PC-9 (cell line): ENCODE measurements around the gene GP1BB.

Experiments used
- EZH2 ChIP-seq: fragments of 200-600 bp; sonication (generic); IDR thresholded peaks from 2 replicates; pipeline ENCODE4 v1.8.0; 2017; ENCODE audit warnings: antibody characterized with exemption, low read depth
- TF ChIP-seq, protein P1 (sequence below): fragments of 200-600 bp; sonication (generic); conservative IDR thresholded peaks from 2 replicates; pipeline ENCODE4 v1.6.1; 2017; ENCODE audit warnings: mixed run types, antibody characterized with exemption, mild to moderate bottlenecking, moderate library complexity

DNA sequence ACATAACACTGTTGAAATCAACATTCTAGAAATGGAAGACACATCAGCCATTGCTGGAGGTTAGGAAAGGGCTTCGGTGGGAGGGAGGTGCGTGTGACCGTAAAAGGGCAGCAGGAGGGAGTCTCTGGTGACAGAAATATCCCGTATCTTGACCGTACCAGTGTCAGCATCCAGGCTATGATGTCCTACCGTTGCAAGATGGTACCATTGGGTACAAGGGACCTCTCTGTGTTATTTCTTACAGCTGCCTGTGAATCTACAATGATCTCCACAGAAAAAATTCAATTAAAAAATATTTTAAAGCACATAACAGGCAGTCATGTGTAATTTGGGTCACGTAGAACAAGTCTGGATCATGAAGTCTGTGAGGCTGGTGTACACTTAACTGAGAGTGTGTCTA is 36.4 kb upstream of the GP1BB start:
- TF ChIP-seq, protein P1, sequence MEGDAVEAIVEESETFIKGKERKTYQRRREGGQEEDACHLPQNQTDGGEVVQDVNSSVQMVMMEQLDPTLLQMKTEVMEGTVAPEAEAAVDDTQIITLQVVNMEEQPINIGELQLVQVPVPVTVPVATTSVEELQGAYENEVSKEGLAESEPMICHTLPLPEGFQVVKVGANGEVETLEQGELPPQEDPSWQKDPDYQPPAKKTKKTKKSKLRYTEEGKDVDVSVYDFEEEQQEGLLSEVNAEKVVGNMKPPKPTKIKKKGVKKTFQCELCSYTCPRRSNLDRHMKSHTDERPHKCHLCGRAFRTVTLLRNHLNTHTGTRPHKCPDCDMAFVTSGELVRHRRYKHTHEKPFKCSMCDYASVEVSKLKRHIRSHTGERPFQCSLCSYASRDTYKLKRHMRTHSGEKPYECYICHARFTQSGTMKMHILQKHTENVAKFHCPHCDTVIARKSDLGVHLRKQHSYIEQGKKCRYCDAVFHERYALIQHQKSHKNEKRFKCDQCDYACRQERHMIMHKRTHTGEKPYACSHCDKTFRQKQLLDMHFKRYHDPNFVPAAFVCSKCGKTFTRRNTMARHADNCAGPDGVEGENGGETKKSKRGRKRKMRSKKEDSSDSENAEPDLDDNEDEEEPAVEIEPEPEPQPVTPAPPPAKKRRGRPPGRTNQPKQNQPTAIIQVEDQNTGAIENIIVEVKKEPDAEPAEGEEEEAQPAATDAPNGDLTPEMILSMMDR, result no peak
- no peak for TF ChIP-seq EZH2
